A172 (cell line): Measurements from ENCODE around the gene CPEB3. TPM values are rescaled to one million over a fixed set of nuclear protein-coding genes. Genes with fewer than 3 reads are reported as not detected.
"Not testable (repeated sequence)": the region's sequence is repeated elsewhere in the genome, so short reads cannot be mapped to it uniquely, and the experiment has no call there.

ENCODE experiments used
- DNase-seq: peaks from one replicate; pipeline ENCODE4 v3.0.0-alpha.2; 2015; ENCODE audit warnings: low spot score
- total RNA-seq: library from RNA; depleted of rRNA; stranded (reverse); fragments of >200 nt; shearing (Covaris generic); gene quantifications from 2 replicates; pipeline ENCODE4 v1.2.3, GENCODE V29; 2014; rRNA removed

Gene CPEB3
- total RNA-seq, 1 experiment from 2014 or later, result 0.28 TPM

DNA sequence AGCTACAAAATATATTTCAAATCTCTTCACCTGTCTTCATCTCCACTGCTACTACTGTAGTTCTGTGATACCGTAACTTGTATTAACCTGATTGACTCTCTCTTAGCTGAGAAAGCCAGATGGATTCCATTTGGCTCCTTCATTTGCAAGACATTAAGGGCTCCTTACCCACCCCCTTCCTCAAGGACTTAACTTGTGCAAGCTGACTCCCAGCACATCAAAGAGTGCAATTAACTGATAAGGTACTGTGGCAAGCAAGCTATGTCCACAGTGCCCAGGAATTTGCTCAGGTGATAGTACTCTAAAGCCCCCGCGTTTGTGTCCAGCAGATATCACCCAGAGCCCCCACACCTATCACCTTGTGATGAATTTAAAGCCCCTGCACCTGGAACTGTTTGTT lies 257.8 kb downstream of the CPEB3 start:
- not testable (repeated sequence) for DNase-seq

GRCh38 chr10:92031580-92031979 lies 259.3 kb downstream of the CPEB3 start:
- no peak for DNase-seq

- no peak for DNase-seq
These were observed 263.7 kb downstream of the CPEB3 start for GRCh38 chr10:92027141-92027540.

GRCh38 chr10:92025340-92025739 lies 265.5 kb downstream of the CPEB3 start:
- peak; percentile 32 for DNase-seq

GRCh38 chr10:92024700-92025099 lies 266.2 kb downstream of the CPEB3 start:
- peak; percentile 8 for DNase-seq

DNA sequence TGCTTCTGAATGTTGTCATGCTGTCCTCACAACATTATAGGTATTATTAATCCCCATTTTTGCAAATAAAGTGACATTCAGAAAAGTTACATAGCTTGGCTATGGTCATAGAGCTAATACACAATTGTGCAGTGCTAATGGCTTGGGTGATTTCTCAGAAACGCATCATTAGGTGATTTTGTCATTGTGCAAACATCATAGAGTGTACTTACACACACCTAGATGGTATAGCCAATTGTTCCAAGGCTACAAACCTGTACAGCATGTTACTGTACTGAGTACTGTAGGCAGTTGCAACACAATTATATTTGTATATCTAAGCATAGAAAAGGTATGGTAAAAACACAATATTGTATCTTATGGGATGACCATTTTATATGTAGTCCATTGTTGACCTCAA lies 276.3 kb downstream of the CPEB3 start:
- DNase-seq, result no peak

DNA sequence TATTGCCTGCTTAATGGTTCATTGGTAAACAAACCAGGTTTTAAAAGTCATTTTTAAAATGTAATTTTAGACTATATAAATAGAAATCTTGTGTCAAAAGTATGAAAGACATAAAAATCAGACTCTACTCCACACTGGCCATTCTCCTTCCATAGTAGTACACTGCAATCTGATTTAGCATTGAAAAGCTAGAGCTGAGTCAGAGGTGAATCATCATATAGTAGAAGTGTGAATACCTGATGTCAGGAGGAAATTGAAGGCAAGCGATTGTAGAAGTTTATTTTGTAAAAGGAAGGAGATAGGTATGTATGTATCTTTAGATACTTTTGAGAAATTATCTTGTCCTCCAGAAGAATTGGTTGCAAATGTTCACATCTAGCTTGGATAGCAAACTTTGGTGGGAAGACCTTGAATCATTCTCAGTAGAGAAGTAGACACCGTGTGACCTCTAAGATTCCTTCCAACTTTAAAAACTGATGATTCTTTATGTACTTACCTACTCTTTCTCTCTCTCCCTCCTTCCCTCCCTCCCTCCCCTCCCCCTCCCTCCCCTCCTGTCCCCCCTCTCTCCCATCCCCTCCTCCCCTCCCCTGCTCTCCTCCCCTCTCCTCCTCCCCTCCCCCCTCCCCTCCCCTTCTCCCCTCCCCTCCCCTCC lies 279.2 kb downstream of the CPEB3 start:
- DNase-seq, result peak; percentile 76

- DNase-seq, result no peak
These were observed 280.7 kb downstream of the CPEB3 start for GRCh38 chr10:92010047-92010735.

- DNase-seq, result no peak
These were observed 281.4 kb downstream of the CPEB3 start for GRCh38 chr10:92009445-92009844.

DNA sequence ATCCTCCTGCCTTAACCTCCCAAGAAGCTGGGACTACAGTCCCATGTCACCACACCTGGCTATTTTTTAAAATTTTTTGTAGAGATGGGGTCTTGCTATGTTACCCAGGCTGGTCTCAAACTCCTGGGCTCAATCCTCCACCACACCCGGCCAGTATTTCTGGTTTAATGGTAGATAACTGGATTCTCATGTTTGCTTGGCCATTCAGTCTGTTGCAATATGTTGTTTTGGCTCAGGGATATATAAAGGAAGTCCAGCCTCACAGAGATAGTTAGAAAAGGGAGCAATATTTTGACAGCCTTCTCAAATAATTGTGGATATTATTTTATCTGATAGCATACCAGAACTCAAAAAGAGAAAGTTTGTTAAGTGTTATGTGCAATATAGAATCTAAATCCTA lies 284.9 kb downstream of the CPEB3 start:
- DNase-seq, result no peak

DNA sequence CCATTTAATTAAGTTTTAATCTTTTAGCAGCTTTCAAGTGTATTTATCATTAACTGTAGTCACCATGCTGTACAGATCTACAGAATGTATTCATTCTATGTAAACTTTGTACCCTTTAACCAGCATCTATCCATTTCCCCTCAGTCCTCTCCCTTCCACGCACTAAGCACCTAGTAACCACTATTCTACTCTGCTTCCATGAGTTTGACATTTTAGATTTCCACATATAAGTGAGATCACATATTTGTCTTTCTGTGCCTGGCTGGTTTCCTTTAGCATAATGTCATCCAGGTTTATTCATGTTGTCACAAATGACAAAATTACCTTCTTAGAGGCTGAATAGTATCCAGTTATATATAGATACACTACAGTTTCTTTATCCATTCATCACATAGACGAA lies 287.6 kb downstream of the CPEB3 start:
- no peak for DNase-seq

GRCh38 chr10:92001995-92002394 lies 288.9 kb downstream of the CPEB3 start:
- DNase-seq, result no peak

- no peak for DNase-seq
These were observed 289.3 kb downstream of the CPEB3 start for GRCh38 chr10:92001581-92001980.

Other genes with a start within 250 kb of the CPEB3 start
- gene MARCHF5, start 89 bp upstream of the CPEB3 start, total RNA-seq, result 12.5 and 24.0 TPM in 2 replicates